T-helper 9 cell (primary cell): ENCODE results near the gene TMEM14A.
A peak's percentile ranks its signal among the peaks of the same experiment; 100 is the strongest.
"Not testable (repeated sequence)": the region's sequence is repeated elsewhere in the genome, so short reads cannot be mapped to it uniquely, and the experiment has no call there.

Source experiments
- DNase-seq: peaks from one replicate; pipeline ENCODE4 v3.0.0-alpha.2; 2020

Gene TMEM14A

GRCh38 chr6:52704781-52705502 is 34.0 kb downstream of the TMEM14A start:
- not testable (repeated sequence) for DNase-seq

- no peak for DNase-seq
These were observed 35.1 kb downstream of the TMEM14A start for GRCh38 chr6:52706001-52706400.

- DNase-seq: no peak
These were observed 37.2 kb downstream of the TMEM14A start for GRCh38 chr6:52707963-52708680.

GRCh38 chr6:52712136-52712535 is 41.2 kb downstream of the TMEM14A start:
- no peak for DNase-seq

- not testable (repeated sequence) for DNase-seq
These were observed 43.8 kb downstream of the TMEM14A start for GRCh38 chr6:52714761-52715160.

- no peak for DNase-seq
These were observed 47.6 kb downstream of the TMEM14A start for GRCh38 chr6:52718550-52718949.

GRCh38 chr6:52720321-52720720 is 49.4 kb downstream of the TMEM14A start:
- DNase-seq: no peak

- DNase-seq: no peak
These were observed 53.1 kb downstream of the TMEM14A start for GRCh38 chr6:52724042-52724405.

- DNase-seq: peak; percentile 26
These were observed 53.7 kb downstream of the TMEM14A start for GRCh38 chr6:52724406-52725121.

- DNase-seq: no peak
These were observed 54.2 kb downstream of the TMEM14A start for GRCh38 chr6:52725143-52725534.

GRCh38 chr6:52725535-52726192 is 54.8 kb downstream of the TMEM14A start:
- DNase-seq: no peak

- no peak for DNase-seq
These were observed 55.3 kb downstream of the TMEM14A start for GRCh38 chr6:52726193-52726542.

- DNase-seq: no peak
These were observed 56.0 kb downstream of the TMEM14A start for GRCh38 chr6:52726741-52727535.

- no peak for DNase-seq
These were observed 57.0 kb downstream of the TMEM14A start for GRCh38 chr6:52727908-52728307.

GRCh38 chr6:52728394-52728793 is 57.5 kb downstream of the TMEM14A start:
- no peak for DNase-seq

- DNase-seq: no peak
These were observed 58.7 kb downstream of the TMEM14A start for GRCh38 chr6:52729576-52729975.

- no peak for DNase-seq
These were observed 60.8 kb downstream of the TMEM14A start for GRCh38 chr6:52731719-52732118.

GRCh38 chr6:52733172-52733571 is 62.3 kb downstream of the TMEM14A start:
- no peak for DNase-seq

GRCh38 chr6:52734072-52734471 is 63.2 kb downstream of the TMEM14A start:
- DNase-seq: no peak

GRCh38 chr6:52735071-52735470 is 64.2 kb downstream of the TMEM14A start:
- no peak for DNase-seq

- no peak for DNase-seq
These were observed 65.2 kb downstream of the TMEM14A start for GRCh38 chr6:52736145-52736544.
